Lower lobe of right lung (tissue), 2 donors: ENCODE measurements around the gene DDB1. TPM values are rescaled to one million over a fixed set of nuclear protein-coding genes. Genes with fewer than 3 reads are reported as not detected.
A peak's percentile ranks its signal among the peaks of the same experiment; 100 is the strongest.
"Not testable (repeated sequence)": the region's sequence is repeated elsewhere in the genome, so short reads cannot be mapped to it uniquely, and the experiment has no call there.

Experiments used
- ATAC-seq, 2 donors: fragments of 200-7000 bp; cut with Tn5 transposase; one replicate each; pipeline ENCODE4 v1.9.1; 2020 to 2022; ENCODE audit warnings: mild to moderate bottlenecking in 2 of 2, moderate library complexity in 2 of 2
- DNase-seq: peaks from one replicate; pipeline ENCODE4 v3.0.0-alpha.2; 2020
- H3K27ac ChIP-seq: fragments of 200-600 bp; one replicate; pipeline ENCODE4 v1.8.0; 2022
- H3K27me3 ChIP-seq: fragments of 200-600 bp; one replicate; pipeline ENCODE4 v1.8.0; 2022; ENCODE audit warnings: low read depth
- H3K36me3 ChIP-seq: fragments of 200-600 bp; one replicate; pipeline ENCODE4 v1.8.0; 2022; ENCODE audit warnings: mild to moderate bottlenecking
- H3K4me1 ChIP-seq: fragments of 200-600 bp; one replicate; pipeline ENCODE4 v1.8.0; 2022
- H3K4me3 ChIP-seq: fragments of 200-600 bp; one replicate; pipeline ENCODE4 v1.8.0; 2022; ENCODE audit warnings: mild to moderate bottlenecking
- H3K9me3 ChIP-seq: fragments of 200-600 bp; one replicate; pipeline ENCODE4 v1.8.0; 2022
- intact Hi-C: fragments of 100-400 bp; cut with DNase I; formaldehyde crosslinking; loops from one replicate; pipeline ENCODE4 v1.11.0; 2022
- total RNA-seq: library from RNA; stranded (reverse); fragmentation: NEBNext Ultra II Directional; extraction: Animal tissue kit (Norgen Biotek cat#: 25700); gene quantifications from one replicate; pipeline ENCODE4 v1.2.1, GENCODE V29; 2021
- TF ChIP-seq, protein P1 (sequence below): fragments of 200-600 bp; IDR thresholded peaks from one replicate; pipeline ENCODE4 v1.8.0; 2022; ENCODE audit warnings: antibody characterized with exemption, mild to moderate bottlenecking
- donor health status: DM: no; HTN: yes; CAD: no; lungs with severe emphysema.

Gene DDB1
- total RNA-seq, 1 donor from 2014 or later: 122 TPM

DNA sequence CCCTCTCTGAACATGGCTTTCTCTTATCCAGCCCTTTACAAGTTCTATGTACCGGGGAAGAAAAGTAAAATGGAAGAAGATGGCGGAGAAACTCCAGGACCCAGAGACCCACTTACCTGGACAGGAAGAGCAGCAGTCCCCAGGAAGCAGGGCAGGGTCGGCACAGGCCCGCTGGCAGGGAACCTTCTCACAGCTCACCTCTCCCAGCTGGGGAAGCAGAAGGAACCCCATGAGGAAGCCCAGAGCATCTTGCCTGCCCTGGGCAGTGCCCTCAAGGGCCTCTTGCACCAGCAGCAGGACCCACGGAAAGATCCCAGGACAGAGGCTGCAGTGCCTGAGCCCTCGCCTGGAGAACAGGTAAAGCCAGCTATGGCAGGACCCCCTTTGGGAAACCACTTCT, 68.5 kb downstream of the DDB1 start:
- H3K9me3 ChIP-seq: no peaks in the 10 kb centered on the region
- no peak overlapping the region for H3K4me3 ChIP-seq
- TF ChIP-seq, protein P1, sequence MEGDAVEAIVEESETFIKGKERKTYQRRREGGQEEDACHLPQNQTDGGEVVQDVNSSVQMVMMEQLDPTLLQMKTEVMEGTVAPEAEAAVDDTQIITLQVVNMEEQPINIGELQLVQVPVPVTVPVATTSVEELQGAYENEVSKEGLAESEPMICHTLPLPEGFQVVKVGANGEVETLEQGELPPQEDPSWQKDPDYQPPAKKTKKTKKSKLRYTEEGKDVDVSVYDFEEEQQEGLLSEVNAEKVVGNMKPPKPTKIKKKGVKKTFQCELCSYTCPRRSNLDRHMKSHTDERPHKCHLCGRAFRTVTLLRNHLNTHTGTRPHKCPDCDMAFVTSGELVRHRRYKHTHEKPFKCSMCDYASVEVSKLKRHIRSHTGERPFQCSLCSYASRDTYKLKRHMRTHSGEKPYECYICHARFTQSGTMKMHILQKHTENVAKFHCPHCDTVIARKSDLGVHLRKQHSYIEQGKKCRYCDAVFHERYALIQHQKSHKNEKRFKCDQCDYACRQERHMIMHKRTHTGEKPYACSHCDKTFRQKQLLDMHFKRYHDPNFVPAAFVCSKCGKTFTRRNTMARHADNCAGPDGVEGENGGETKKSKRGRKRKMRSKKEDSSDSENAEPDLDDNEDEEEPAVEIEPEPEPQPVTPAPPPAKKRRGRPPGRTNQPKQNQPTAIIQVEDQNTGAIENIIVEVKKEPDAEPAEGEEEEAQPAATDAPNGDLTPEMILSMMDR: no peak
- no peaks in the 10 kb centered on the region for H3K4me1 ChIP-seq
- intact Hi-C loops: no loop called here
- ATAC-seq: no peak
- H3K27ac ChIP-seq: no peak overlapping the region
- no peak for DNase-seq
- no peaks in the 10 kb centered on the region for H3K36me3 ChIP-seq
- H3K27me3 ChIP-seq: no peaks in the 10 kb centered on the region

DNA sequence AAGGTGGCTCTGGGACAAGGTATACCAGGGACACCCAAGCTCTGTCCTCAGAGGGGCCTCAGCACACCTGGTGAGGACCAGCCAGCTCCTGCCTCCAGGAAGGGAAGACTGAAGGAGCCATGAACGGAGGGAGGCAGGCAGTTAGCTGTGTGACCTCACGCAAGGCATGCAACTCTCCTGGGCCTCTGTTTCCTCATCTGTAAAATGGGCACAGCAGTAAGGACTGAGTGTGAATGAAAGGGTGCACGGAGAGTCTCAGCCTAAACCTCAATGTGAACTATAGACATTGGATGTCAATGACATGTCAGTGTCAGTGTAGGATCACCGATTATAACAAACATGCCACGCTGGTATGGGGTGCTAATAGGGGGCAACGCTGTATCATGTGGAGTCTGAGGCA, 73.5 kb downstream of the DDB1 start:
- ATAC-seq (no peak), DNase-seq (no peak)
- Histone ChIP-seq H3K4me3 (no peak overlapping the region), H3K36me3 (no peaks in the 10 kb centered on the region), H3K27ac (no peak overlapping the region), H3K27me3 (no peaks in the 10 kb centered on the region), H3K9me3 (no peaks in the 10 kb centered on the region), H3K4me1 (no peaks in the 10 kb centered on the region)
- TF ChIP-seq, protein P1: no peak
- intact Hi-C loops: no loop called here

DNA sequence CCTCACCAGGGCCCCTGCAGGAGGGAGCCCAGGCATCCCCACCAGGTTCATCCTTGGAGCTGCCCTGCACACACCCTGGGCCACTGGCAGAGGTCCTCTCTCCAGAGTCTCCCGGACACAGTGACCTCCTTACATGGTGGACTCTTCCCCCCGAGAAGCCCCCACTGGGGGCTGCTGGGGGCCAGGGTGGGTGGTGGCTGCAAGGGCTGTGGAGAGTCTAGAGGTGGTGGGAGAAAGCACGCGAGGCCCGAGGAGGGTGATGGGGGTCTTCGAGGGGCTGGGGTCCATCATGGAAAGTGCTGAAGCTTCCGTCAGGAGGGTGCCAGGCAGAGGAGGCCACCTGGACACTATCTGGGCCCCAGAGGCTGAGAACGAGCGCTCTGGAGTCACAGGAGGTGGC, 74.4 kb downstream of the DDB1 start:
- H3K4me1 ChIP-seq: no peaks in the 10 kb centered on the region
- H3K4me3 ChIP-seq: no peak overlapping the region
- H3K27ac ChIP-seq: no peak overlapping the region
- H3K36me3 ChIP-seq: no peaks in the 10 kb centered on the region
- no peak for DNase-seq
- no peaks in the 10 kb centered on the region for H3K27me3 ChIP-seq
- TF ChIP-seq, protein P1: no peak
- H3K9me3 ChIP-seq: no peaks in the 10 kb centered on the region
- ATAC-seq: no peak
- intact Hi-C loops: no loop called here

- H3K27ac ChIP-seq: no peak overlapping the region
- TF ChIP-seq, protein P1: no peak
- H3K4me1 ChIP-seq: no peaks in the 10 kb centered on the region
- ATAC-seq (peak in 1 of 2 donors; percentile 44), DNase-seq (no peak)
- H3K36me3 ChIP-seq: no peaks in the 10 kb centered on the region
- no peak overlapping the region for H3K4me3 ChIP-seq
- no peaks in the 10 kb centered on the region for H3K27me3 ChIP-seq
- intact Hi-C loops: no loop called here
- H3K9me3 ChIP-seq: no peaks in the 10 kb centered on the region
These were observed 76.0 kb downstream of the DDB1 start for GRCh38 chr11:61256710-61257482.

GRCh38 chr11:61254403-61255025, 78.4 kb downstream of the DDB1 start:
- no peaks in the 10 kb centered on the region for H3K27me3 ChIP-seq
- H3K4me3 ChIP-seq: no peak overlapping the region
- no peaks in the 10 kb centered on the region for H3K4me1 ChIP-seq
- no peak overlapping the region for H3K27ac ChIP-seq
- DNase-seq: peak; percentile 63
- H3K36me3 ChIP-seq: no peaks in the 10 kb centered on the region
- TF ChIP-seq, protein P1: peak; percentile 86
- no peaks in the 10 kb centered on the region for H3K9me3 ChIP-seq
- ATAC-seq: peak; percentile 83 to 87
- intact Hi-C loops: no loop called here

DNA sequence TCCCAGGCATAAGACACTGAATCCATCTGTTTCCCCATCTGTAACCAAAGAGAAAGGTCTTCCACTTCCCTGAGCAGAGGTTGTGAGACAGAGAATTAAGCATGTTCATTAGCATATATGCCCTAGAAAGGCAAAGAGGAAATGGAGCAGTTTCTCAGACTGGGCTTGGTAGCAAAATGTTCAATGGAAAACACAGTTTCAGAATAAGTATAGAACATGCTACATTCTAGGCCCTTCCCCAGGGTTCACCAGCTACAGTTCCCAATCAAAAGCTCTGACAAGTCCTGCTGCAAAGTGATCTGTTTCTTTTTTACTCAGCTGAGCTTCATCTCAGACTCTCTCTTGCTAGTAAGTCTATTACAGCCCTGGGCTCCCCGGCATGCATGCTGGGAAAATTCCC, 80.6 kb downstream of the DDB1 start:
- intact Hi-C loops, H3K9me3 ChIP-seq, ATAC-seq, DNase-seq, H3K27me3 ChIP-seq, H3K27ac ChIP-seq, H3K4me3 ChIP-seq, H3K36me3 ChIP-seq, H3K4me1 ChIP-seq: not testable (repeated sequence)

DNA sequence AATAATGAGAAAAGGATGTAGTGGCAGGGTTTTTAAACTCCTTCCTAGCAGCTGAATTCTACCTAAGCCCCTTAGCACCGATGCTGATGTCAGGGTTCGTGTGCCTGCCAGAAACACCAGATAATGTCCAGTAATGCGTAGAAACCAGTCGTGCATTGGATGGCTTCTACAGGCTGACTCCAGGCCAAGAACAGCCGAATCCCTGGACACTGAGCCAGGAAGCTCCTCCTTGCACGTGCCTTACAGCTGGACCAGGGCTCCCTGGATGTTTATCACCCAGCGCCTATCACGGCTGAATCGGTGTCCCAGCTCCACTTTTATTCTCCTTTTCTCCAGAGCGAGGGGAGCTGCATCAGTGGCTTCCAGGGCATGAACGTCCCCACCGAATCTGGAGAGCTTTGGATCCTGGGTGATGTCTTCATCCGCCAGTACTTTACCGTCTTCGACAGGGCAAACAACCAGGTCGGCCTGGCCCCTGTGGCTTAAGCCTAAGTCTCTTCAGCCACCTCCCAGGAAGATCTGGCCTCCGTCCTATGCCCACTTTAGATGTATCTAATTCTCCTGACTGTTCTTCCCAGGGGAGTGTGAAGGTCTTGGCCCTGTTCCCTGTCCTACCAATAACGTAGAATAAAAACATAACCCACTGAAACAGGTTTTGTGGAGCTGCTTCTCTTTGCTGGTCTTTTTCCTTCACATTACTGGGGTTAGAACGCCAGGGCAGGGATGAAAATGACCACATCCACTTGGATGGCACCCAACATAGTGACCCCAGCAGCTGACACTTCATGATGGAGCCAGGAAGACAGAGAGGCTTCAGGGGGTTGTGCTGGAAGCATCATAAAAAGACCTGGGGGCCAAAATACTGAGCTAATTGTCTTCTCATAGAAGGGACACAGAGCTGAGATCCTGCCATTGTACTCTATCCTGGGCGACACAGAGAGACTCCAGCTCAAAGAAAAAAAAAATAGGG, 81.8 kb downstream of the DDB1 start:
- H3K36me3 ChIP-seq, ATAC-seq, H3K9me3 ChIP-seq, H3K27ac ChIP-seq, intact Hi-C loops, H3K4me3 ChIP-seq, DNase-seq, H3K27me3 ChIP-seq, H3K4me1 ChIP-seq: not testable (repeated sequence)
